Right forelimb (tissue), 1 donor: ENCODE measurements around the gene SYTL3.
"Not testable (repeated sequence)": the region's sequence is repeated elsewhere in the genome, so short reads cannot be mapped to it uniquely, and the experiment has no call there.

ENCODE experiments used
- DNase-seq: peaks from one replicate; pipeline ENCODE4 v3.0.0-alpha.2; 2018

The SYTL3 gene

DNA sequence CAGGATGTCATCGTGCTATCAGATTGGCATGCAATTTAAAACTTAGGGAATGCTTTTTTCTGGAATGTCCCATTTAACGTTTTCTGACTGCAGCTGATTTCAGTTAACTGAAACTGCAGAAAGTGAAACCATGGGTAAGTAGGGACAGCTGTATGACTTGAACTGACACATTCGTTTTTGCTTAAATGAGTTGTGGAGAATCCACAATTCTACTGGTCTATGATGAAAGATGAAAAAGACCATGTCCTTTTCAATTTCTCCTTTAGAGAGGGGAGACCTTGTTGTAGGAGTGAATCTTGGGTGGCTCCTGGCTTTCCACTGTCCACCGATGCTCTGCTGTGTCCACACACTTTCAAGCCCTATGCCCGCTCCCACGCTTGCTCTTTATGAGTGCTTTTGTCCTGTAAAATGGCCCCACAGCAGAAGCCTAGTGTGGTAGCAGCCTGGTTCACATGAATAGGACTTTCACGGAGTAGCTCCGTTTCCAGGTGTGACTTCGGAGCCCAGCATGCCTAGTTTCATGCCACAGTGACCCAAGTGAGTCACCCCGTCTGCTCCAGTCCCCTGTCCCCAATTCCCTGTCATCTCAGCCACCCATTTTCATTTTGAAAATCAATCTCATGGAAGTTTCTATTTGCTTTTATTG, 27.2 kb upstream of the SYTL3 start:
- DNase-seq, result no peak

DNA sequence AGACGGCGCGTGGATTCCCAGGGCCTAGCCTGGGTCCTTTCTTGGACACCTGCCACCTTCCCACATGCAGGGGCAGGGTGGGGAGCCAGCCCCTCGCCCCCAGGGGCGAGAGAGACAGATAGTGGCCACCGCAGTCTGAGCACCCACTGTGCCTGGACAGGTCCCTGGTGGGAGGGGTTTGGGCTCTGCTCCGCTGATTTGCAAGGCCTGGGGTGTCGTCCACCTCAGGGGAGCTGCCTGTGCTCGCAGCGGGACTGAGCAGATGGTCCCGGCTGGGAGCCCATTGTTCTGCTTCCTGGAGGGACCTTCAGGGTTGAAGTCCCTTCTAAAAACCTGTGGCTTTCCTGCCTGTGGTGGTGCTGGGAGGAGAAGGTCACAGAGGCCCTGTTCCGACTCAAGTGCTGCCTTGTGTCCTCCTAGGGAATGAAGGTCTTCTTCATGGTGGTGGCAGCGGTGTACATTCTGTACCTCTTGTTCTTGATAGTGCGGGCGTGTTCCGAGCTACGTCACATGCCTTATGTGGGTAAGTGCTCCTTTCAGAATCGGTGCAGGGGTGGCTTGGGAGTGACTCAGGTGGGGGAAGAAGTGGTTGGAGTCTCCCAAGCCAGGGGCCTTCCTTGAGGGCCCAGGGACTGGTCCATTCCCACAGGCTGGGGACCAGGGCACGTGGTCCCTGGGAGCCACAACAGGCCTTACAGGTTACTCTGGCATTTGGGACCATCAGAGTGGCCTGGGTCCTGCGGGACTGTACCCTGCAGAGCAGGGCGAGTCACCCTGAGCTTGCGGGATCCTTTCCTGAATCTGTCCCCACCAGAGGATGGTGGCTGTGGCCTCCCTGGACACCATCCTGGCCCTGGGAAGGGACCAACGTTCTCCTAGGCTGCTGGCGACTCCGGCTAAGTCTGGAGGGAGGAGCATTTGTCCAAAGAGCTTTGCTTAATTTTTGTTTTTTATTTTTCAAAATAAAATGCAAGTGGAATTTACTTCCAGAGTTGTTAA, 24.9 kb upstream of the SYTL3 start:
- DNase-seq, result no peak

DNA sequence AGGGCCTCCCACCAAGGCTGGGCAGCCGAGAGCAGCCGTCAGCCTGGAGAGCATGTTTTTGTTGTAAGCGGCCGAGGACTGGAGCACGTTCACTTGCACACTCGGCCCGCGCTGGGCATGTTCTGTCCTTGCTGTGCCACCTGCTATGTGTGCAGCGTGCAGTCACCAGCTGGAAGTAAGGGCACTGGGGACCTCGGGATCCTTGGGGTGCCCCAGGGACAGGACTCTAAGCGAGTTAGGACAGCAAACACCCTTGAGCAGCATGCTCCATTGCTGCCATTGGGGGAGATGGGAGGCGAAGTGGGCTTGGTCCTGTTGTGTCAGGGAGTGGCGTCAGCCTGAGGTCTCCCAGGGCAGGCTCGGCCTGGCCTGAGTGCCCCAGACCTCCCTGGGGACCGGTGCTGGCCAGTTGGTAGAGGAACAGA, 24.0 kb upstream of the SYTL3 start:
- no peak for DNase-seq

DNA sequence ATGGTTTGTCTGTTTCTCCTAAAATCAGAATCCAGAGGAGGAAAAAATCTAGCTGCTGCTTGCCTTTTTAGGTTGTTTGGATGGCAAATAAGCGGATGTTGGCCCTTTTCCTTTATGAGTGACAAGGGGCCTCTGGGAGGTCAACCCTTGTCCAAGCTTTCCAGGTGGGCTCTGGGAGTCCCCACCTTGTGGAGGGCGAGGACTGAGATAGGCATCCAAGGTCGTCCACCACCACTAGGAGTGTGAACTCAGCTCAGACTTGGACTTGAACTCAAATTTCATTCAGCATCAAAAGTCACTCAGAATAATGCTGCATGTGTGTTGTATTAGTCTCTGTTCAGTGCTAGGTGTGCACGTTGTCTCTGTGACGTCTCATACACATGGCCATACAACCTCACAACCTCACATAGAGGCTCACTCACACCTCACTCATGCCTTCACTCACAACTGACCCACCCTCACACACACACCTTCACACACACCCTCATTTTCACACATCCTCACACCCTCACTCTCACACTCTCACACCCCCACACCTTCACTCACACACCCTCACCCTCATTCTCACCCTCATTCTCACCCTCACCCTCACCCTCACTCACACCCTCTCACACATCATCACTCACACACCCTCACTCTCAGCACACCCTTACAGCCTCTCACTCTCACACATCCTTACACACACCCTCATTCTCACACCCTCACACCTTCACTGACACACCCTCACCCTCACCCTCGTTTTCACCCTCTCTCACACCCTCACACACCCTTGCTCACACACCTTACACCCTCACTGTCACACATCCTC, 23.3 kb upstream of the SYTL3 start:
- DNase-seq, result no peak

DNA sequence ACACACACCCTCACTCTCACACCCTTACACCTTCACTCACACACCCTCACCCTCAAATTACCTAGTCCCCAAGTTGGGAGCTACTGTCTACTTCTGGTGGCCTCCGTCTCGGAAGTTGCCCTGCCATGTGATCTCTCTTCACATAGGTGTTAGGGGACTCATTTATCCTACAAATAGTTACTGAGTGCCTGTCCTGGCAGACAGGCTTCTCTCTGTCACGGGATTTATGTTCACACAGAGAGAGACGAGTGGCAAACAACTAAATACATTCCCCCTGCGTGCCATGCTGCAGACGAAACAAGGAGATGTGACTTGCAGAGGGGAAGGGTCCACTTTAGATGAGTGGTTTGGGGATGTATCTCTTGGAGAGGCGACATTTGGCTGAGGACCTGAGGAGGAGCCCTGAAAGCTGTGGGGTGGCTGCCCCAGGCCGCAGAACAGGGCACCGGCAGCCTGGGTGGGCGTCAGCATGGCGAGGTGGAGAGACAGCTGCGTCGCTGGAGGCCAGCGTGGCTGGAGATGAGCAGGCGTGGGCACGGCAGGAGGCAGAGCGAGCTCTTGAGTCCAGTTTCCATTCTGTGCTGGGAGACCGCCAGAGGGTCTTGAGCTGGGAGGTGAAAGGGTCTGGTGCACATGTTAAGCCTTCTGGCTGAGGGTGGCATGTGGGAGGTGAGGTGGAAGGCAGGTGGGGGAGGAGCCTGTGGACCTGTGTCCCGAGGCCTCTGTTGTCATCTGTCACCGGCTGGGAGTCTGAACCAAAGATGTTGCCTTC, 22.5 kb upstream of the SYTL3 start:
- no peak for DNase-seq

DNA sequence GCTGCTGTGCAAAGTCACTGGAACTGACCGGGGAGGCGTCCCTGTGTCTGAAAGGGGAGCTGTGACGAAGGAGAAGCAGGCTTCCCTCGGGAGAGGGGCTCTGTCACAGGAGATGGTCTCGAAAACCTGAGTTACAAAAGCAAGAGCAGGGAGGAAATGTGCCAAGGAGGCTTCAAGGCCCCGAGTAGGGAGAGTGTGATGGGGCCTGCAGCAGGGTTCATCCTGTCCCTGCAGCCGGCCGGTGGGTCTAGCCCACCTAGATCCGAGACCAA, 22.0 kb upstream of the SYTL3 start:
- no peak for DNase-seq

DNA sequence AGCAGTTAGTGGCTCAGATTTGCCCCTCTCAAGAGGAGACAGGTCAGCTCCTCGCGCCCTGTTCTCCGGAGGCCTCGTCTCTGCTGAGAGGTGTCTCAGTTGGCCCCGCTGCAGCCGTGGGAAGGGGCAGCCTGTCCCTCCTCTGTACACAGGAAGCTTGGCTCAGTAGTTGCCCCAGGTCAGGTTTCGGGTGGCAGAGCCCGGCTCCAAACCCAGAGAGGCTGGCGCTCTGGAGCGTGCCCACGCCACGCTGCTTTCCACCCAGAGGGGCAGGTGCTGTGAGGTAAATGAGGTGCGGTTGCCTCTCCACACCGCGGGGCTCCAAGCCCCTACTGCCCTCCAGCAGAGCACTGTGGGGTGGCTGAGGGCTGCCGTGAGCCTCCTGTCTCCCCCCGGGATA, 21.3 kb upstream of the SYTL3 start:
- no peak for DNase-seq

DNA sequence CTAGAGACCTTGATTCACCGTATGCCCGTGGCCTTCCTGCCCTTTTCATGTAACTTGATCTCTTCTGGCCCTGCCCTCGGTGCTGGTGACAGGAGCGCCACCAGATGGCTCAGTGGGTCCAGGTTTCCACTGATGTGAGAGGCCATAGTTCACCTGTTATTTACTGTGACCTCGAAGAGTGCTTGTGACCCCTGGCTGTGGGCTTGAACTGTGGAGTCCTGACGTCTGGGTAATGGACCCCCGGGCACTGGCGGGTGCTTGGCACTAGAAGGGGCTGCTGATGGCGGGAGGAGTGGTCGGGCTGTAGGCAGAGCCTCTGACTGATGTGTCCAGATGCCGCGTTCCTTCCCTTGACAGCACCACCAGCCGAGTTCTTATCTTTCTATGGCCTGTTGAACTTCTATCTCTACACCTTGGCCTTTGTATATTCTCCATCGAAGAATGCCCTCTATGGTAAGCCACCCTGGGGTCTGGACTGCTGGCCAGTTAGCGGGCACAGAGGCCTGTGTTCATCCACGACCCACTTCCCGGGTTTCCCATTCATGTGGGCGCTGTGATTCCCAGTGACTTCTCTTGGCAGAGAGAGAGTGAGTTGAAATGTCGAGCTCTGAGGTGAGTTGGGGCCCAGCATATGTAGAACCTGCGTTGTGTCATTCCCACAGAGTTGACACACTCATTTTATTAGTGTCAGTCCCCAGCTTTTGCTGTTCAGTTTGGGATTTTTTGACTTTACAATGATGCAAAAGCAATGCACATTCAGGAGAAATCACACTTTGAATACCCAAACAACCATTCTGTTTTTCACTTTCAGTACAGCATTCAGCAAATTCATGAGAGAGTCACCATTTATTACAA, 20.3 kb upstream of the SYTL3 start:
- no peak for DNase-seq

DNA sequence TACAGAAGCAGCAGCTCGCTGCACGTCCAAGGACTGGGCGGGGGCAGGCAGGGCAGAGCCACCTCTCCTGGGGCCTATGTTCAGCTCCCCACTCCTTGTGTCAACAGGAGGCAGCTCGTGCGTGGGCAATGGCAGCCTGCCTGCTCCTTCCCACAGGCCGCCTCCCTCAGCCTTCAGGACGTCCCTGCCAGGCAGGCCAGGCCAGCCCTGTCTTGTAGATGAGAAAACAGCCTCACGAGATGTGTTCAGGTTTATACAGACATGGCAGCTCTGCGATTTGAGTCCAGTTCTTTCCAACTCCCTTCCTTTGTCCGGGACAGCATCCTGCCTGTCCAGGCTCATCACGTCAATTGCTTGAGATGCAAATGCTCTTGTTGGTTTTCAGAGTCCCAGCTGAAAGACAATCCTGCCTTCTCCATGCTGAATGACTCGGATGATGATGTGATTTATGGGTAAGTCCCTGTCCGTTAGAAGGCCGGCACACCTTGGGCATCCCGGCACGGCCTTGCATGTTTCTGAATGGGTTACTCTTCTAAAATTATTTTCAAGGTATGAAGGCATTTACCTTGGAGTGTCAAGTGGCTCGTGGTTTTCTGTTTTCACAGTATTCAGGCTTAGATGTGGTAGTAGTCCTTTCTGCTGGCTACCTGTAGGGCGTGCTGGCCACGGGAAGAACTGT, 18.8 kb upstream of the SYTL3 start:
- no peak for DNase-seq

DNA sequence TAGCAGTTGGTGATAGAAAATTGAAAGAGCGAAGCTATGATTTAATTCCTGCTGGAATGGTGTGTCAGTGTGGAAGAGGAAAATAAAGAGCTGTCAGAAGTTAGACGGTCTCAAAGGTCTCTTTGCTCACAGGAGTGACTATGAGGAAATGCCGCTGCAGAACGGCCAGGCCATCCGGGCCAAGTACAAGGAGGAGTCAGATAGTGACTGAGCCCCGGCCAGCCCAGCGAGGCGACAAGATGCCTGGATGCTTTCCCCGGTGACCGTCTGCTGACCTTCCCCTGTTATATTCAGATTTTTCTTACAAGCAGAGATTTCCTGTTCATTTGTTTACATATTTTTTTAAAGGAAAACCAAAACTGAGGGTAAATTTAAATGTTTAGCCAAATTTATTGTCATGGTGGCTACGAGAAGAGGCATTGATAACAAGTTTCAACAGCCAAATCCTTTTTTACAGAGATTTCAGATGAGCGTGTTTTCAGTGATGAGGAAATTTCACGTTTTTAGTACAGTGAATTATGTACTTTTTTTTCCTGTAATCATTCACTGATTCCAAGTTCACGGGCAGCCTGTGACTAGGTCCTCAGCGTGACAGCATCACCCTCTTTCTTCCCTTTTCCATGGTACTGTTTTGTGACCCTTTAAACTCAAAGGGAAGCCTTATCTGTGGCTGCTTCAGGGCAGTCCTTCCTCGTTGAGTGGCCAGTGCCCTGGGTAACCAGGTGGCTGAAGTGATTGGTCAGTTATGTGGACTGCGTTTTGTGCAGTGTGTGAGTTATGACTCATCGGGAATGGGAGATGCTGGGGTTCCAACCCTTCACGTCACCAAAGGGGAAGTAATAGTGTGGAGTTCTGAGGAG, 17.9 kb upstream of the SYTL3 start:
- DNase-seq, result no peak

DNA sequence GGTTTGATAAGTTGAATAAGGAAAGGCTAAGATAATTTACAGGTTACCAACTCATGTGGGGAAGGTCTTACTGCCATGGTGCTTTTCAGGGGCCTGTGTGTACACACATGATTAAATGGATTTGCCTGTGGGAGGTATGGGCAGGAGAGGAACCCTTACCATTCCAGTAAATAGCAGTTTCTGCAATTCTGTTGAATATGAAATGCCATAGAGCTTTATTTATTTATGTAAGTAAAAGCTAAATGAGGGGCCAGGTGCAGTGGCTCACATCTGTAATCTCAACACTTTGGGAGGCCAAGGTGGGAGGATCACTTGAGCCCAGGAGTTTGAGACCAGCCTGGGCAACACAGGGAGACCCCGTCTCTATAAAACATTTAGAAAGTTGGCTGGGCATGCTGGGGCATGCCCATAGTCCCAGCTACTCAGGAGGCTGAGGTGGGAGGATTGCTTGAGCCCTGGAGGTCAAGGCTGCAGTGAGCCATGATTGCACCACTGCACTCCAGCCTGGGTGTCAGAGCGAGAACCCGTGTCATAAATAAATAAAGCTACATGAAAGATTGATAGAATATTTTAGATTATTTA, 17.2 kb upstream of the SYTL3 start:
- DNase-seq, result not testable (repeated sequence)

DNA sequence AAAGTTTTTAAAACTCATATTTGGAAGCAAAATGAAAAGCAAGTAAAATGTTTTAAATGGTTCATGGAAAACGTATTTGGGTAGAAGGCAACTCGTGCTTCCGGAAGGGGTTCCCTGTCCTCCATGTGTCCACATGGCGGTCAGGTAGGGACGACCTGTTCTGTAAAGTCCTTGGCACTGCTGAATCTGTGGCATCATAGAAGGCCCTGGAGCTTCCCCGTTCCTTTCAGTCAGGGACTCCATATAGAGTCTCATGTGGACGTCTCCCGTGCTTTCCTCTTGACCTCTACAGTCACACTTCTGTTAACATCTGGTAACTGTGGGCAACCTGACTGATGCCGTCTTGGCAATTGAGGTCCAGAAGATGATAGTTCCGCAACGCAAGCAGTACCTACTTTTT, 16.7 kb upstream of the SYTL3 start:
- DNase-seq, result no peak

DNA sequence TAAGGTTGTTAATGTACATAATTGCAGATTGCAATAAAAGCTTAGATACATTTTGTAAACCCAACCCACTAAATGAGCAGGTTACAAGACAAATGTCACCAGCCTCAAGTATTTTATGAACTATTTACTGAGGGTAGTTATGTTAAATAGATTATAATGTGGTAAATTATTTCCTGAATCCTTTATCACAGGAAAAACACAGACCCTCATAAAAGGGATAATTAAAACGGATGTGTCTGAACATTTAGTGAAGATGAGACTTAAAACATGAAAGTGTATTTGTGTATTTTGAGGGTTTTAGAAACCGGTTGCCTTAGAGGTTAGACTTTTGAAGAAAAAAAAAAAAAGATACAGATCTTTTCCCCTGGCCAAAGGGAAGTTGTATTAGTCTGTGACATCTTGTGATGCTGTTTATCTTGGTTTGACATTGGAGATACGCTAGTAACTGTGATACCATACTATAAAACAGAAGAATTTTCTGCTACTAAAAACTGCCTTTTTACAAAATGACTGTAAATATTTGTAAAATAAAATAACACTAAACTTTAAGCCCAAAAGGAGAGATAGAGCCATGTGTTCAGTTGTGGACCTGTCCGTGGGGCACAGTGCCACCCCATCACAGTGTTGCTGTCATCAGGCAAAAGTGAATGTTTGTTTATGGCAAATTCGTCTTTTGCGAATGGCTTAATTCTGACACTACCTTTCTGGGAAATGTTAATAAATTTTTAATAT, 15.0 kb upstream of the SYTL3 start:
- no peak for DNase-seq

DNA sequence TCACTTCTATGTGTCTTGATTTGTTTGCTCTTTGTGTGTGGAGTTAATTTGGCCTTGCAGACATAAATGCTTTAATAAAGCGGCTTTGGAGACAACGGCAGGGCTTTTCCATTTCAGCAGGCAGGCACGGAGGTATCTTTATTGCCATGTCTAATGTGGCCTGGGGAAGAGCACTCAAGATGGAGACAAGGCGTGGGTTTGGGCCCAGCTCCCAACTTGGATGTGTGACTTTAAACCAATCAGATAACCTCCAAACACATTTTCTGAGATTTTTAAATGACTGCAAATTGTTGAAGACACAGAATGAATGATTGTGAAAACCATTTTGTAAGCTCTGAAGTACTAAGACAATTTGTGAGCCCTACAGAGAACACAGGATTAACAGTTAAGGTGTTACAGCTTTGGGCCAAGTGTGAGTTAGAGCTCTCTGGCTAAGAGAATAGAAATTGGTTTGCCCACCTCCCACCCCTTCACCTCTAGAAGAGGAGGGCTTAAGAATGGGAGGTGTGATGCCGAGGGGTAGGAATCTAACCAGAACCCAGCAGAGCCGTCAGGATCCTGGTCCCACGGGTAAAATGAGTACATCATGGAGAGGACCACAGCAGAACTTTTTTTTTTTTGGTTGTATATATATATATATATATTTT, 14.3 kb upstream of the SYTL3 start:
- no peak for DNase-seq

DNA sequence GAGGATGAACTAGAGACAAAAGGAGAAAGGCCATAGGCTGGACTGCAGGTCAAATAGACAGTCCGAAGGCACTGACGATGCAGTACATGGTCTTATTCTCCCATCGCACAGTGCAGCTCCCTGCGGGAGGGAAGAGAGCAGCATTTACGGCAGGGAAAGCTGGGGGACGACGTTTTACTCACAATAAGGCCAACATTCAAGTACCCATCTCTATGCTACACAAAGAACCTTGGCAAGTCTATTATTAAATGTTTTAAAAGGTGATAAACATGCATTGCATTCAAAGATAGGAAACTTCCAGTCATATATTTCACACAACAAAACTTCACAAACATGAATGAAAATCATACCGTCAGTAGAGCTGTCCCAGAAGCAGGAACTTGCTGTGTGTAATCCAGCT, 13.1 kb upstream of the SYTL3 start:
- DNase-seq, result no peak

DNA sequence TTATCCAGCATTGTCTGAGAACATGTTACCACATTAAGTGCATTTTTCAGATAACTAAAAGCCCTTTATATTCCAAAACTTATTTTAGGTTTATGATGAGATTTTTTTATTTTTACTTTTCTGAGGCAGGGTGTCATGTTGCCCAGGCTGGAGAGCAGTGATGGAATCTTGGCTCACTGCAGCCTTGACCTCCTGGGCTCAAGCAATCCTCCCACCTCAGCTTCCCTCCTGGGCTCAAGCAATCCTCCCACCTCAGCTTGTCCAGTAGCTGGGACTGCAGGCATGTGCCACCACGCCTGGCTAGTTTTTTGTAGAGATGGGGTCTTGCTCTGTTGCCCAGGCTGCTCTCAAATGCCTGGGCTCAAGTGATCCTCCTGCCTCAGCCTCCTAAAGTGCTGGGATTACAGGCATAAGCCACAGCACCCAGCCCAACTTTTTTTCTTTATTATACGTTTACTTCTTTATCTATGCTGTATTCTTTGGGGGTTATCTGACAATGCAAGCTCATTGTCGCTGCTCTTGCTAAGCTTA, 11.5 kb upstream of the SYTL3 start:
- DNase-seq, result no peak

DNA sequence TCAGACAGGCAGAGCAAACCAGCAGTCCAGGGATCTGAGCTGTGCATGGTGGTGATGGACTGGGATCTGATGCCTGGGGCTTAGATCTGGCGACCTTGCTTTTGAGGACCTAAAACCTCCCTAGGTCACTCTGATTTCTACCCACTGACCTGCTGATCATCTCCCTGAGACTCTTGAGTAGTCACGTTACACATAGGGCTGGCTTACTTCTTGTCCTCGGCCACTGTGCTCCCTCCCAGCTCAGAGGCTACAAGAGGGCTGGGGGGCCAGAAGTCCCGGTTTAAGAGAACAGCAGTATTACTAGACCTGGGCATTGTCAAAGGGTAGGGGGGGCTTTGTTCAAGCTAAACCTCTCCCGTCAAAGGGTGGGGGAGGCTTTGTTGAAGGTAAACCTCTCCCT, 10.8 kb upstream of the SYTL3 start:
- DNase-seq, result no peak

DNA sequence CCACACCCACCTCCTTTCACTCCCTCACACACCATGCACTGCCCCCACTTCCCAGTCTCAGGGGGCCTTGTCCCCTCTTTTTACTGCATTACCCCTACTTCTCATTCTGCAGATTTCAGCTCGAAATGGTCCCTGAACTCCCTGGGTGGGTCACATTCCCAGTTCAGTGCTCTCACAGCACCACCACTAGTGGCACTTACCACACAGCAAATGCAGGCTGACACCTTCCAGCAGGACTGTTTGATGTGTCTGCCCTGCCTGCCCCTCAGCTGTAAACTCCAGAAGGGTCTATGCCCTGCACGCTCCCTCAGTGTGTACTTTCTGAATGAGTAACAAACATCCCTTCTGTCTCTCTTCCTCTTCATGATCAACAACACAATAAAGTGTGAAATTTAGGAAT, 9.3 kb upstream of the SYTL3 start:
- DNase-seq, result no peak
